GM12878 (cell line): ENCODE data around the gene ANXA2R. TPM values are rescaled to one million over a fixed set of nuclear protein-coding genes. Genes with fewer than 3 reads are reported as not detected.

Experiments
- ATAC-seq: fragments of 200-7000 bp; cut with Tn5 transposase; 3 replicates; pipeline ENCODE4 v1.9.1; 2020; ENCODE audit warnings: mild to moderate bottlenecking, moderate library complexity
- BruUV-seq: library from RNA; stranded (reverse); fragments of 400-500 nt; replicated peaks from 2 replicates; lab custom pipeline; 2021; lab: Mats Ljungman, UMichigan
- CTCF ChIA-PET: fragments of 300-600 bp; sonication (Branson Sonifier 250); formaldehyde crosslinking; extraction: SDS; loops from one replicate; lab custom pipeline; 2021; ENCODE audit warnings: inconsistent platforms; lab: Yijun Ruan, JAX
- POLR2A ChIA-PET: fragments of 350-600 bp; formaldehyde crosslinking; extraction: SDS; loops from one replicate; lab custom pipeline; 2021; ENCODE audit warnings: inconsistent platforms; lab: Charles Lee
- RAD21 ChIA-PET: fragments of 300-600 bp; sonication (Branson Sonifier 250); formaldehyde crosslinking; loops from one replicate; lab custom pipeline; 2023; ENCODE audit warnings: antibody characterized with exemption; ENCODE audit not compliant: unreplicated experiment; lab: Charles Lee
- SMC1A ChIA-PET: fragments of 300-600 bp; sonication (Branson Sonifier 250); formaldehyde crosslinking; loops from one replicate; lab custom pipeline; 2023; ENCODE audit not compliant: unreplicated experiment, uncharacterized antibody; lab: Charles Lee
- DNase-seq: peaks from one replicate; pipeline ENCODE4 v3.0.0-alpha.2; 2011; ENCODE audit warnings: low read depth, low spot score
- FAIRE-seq: peaks from 3 replicates; lab custom pipeline; 2011; peaks lifted over from hg19 to GRCh38; lab: Jason Lieb, UNC
- H2AFZ ChIP-seq: 2 replicates; pipeline ENCODE4 v1.6.0; 2011; ENCODE audit warnings: low read depth, low read length, control low read depth; ENCODE audit not compliant: control insufficient read depth
- H3K27ac ChIP-seq: 2 replicates; pipeline ENCODE4 v1.5.1; 2011; ENCODE audit warnings: control low read depth; ENCODE audit not compliant: control insufficient read depth, insufficient read depth
- H3K27me3 ChIP-seq, 2 experiments: replicated peaks in 1 of 2; 2 replicates each; pipeline versions ENCODE4 v1.6.0 to v1.6.1; 2011; ENCODE audit warnings: low read length in 1 of 2; ENCODE audit not compliant: control insufficient read depth in 2 of 2, insufficient read depth in 2 of 2
- H3K36me3 ChIP-seq, 2 experiments: 2 replicates each; pipeline ENCODE4 v1.5.1; 2011; ENCODE audit warnings: low read length in 1 of 2; ENCODE audit not compliant: control insufficient read depth in 2 of 2, insufficient read depth in 2 of 2
- H3K4me1 ChIP-seq: 2 replicates; pipeline ENCODE4 v1.6.1; 2011; ENCODE audit warnings: mild to moderate bottlenecking, low read length, moderate library complexity, mixed read lengths; ENCODE audit not compliant: control insufficient read depth, insufficient read depth
- H3K4me2 ChIP-seq: 2 replicates; pipeline ENCODE4 v1.6.0; 2011; ENCODE audit warnings: control low read depth; ENCODE audit not compliant: control insufficient read depth, insufficient read depth
- H3K4me3 ChIP-seq: fragments of 200-600 bp; sonication (generic); 2 replicates; pipeline ENCODE4 v1.5.1; 2016
- H3K79me2 ChIP-seq: 2 replicates; pipeline ENCODE4 v1.6.0; 2011; ENCODE audit warnings: low read length; ENCODE audit not compliant: control insufficient read depth, insufficient read depth
- H3K9ac ChIP-seq: 2 replicates; pipeline ENCODE4 v1.8.0; 2011; ENCODE audit warnings: low read length, control low read depth, mixed read lengths; ENCODE audit not compliant: control insufficient read depth, insufficient read depth
- H3K9me3 ChIP-seq: replicated peaks from 3 replicates; pipeline ENCODE4 v1.5.1; 2011; ENCODE audit warnings: mild to moderate bottlenecking, low read length; ENCODE audit not compliant: control insufficient read depth, insufficient read depth
- H4K20me1 ChIP-seq: 2 replicates; pipeline ENCODE4 v1.6.0; 2011; ENCODE audit not compliant: control insufficient read depth, insufficient read depth
- CBFB ChIP-seq: IDR thresholded peaks from 2 replicates; pipeline ENCODE4 v1.6.1; 2016; ENCODE audit warnings: antibody characterized with exemption, low read depth
- ESRRA ChIP-seq: IDR thresholded peaks from 2 replicates; pipeline ENCODE4 v1.6.1; 2012; ENCODE audit warnings: mild to moderate bottlenecking, low read length, improper control_type of control experiment
- FOS ChIP-seq: IDR thresholded peaks from 3 replicates; pipeline ENCODE4 v1.6.1; 2011; ENCODE audit warnings: borderline replicate concordance; ENCODE audit not compliant: insufficient read length; ENCODE audit errors: extremely low read depth
- POU2F2 ChIP-seq: IDR thresholded peaks from 3 replicates; pipeline ENCODE4 v1.6.1; 2011; ENCODE audit warnings: low read depth, mild to moderate bottlenecking, low read length, borderline replicate concordance
- SP1 ChIP-seq: IDR thresholded peaks from one replicate; pipeline ENCODE4 v1.6.1; 2011; ENCODE audit warnings: low read depth, low read length
- WGBS: methylation state at CpG from one replicate; pipeline ENCODE4 v1.1.6; 2016; ENCODE audit warnings: low lambda C conversion rate; ENCODE audit not compliant: insufficient replicate concordance, insufficient coverage; ENCODE audit errors: missing lambda C conversion rate; 5-methylcytosine and 5-hydroxymethylcytosine counted together
- in situ Hi-C: fragments of 300-500 bp; cut with MboI; formaldehyde crosslinking; loops from 9 replicates; pipeline ENCODE4 v1.14.3; 2018; ENCODE audit warnings: mixed read lengths
- intact Hi-C: fragments of 100-400 bp; cut with micrococcal nuclease; formaldehyde crosslinking; loops from one replicate; pipeline ENCODE4 v1.14.2; 2022; ENCODE audit not compliant: unreplicated experiment
- polyA plus RNA-seq, 11 experiments: library from polyadenylated mRNA; depleted of rRNA in 4 of 11; unstranded in 6 of 11; stranded (reverse) in 5 of 11; fragments of >200 nt; fragmentation: Nextera tagmentation in 4 of 11; fragmentation: Illumina TruSeq in 1 of 11; extraction: Ambion mirVana in 4 of 11; extraction: Trizol in 1 of 11; gene quantifications; 1 replicate in 1 of 11; 2 replicates in 10 of 11; pipeline versions ENCODE4 v1.2.1 to v1.2.3, GENCODE V29; 2011 to 2016; ENCODE audit warnings: inconsistent platforms in 2 of 11, missing spikeins in 2 of 11, low read depth in 1 of 11
- total RNA-seq, 4 experiments: library from RNA; depleted of rRNA in 3 of 4; stranded (reverse); fragments of >200 nt in 3 of 4; fragmentation: Illumina TruSeq in 1 of 4; extraction: Trizol in 1 of 4; gene quantifications; 2 replicates each; pipeline versions ENCODE4 v1.2.1 to v1.2.3, GENCODE V29; 2013 to 2021
- TF ChIP-seq, protein P1 (sequence below): fragments of 450-650 bp; IDR thresholded peaks from 2 replicates; pipeline ENCODE4 v1.6.1; 2016; ENCODE audit warnings: mild to moderate bottlenecking

The ANXA2R gene
- total and polyA plus RNA-seq, 10 of the 15 experiments (the other 5 are each of a cell fraction or from before 2014, with no cell fraction given): 2.3 to 7.8 (median 4.4) TPM

DNA sequence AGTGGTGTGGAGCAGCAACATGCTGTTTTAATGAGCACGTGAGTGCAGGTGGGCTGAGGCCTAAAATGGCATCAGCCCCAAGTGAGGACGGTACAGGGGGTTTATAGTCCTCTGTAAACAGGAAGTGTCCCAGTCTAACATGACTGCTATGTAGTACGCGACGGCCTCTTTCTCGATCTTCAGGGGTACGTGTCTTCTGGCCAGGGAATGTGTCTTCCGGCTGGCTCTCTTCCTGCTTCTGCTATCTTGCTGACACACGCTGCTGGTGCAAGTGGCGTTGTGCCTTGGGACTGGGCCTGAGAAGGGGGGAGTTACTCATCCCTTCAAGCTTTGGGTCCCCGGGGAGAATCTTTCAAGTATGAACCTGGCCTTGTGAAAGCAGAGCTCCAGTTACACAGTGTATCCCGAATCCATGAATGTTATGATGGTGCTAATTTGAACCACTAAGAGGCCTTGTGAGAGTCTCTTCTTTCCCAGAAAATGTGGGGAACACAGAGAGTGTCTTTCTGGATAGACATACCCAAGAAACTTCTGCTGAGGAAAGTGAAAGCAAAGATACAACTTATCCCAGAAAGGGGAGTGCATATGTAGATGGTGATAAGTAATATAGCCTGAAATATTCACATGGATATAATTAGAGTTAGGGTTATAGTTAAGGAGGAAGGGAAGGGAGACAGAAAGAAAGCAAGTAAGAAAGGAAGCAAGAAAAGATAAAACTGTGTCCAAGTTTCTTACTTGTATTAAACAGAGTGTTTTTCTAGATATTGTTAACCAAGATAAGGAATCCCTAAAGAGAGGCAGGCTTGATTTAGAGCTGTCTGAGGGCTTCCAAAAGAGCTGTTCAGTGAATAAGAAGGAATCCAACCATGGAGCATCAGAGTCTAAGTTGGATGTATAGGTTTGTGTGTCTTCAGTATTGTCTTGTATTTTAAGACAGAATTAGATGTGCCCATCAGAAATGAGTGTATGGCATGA lies 35.5 kb upstream of the ANXA2R start:
- H3K36me3 ChIP-seq: peaks cover 5 to 8% of the 10 kb centered on the region in 2 experiments; a peak in 3 of 4 replicates
- no peak overlapping the region for H2AFZ ChIP-seq
- ChIA-PET POLR2A (interaction anchor here (0.5 kb wide), 1 partner anchor 355 kb away, joined by 5 read pairs; no protein-coding TSS in a partner anchor), RAD21 (no interaction called here), SMC1A (interaction anchor here (0.6 kb wide), 2 partner anchors 77 to 343 kb away, joined by 3 read pairs; no protein-coding TSS in a partner anchor), CTCF (interaction anchor here (2.0 kb wide), 1 partner anchor 31 kb away, joined by 5 read pairs; no protein-coding TSS in a partner anchor)
- no peaks in the 10 kb centered on the region for H3K9me3 ChIP-seq
- H4K20me1 ChIP-seq: no peaks in the 10 kb centered on the region
- H3K9ac ChIP-seq: no peak overlapping the region
- FAIRE-seq: no peak
- H3K79me2 ChIP-seq: no peaks in the 10 kb centered on the region
- in situ Hi-C loops: loop anchor here (10.0 kb wide), 1 partner anchor 309 kb away; no protein-coding TSS in a partner anchor
- DNase-seq: no peak
- no peak overlapping the region for H3K27ac ChIP-seq
- intact Hi-C loops: loop anchor here (2.0 to 10.0 kb wide), 2 partner anchors 237 to 309 kb away; partner anchors contain the start of gene HMGCS1
- no TSS peak for BruUV-seq
- H3K4me1 ChIP-seq: no peaks in the 10 kb centered on the region
- H3K4me2 ChIP-seq: no peak overlapping the region
- ATAC-seq: no peak
- H3K27me3 ChIP-seq: no peaks in the 10 kb centered on the region
- no peak for TF ChIP-seq POU2F2
- TF ChIP-seq CBFB: no peak
- TF ChIP-seq, protein P1, sequence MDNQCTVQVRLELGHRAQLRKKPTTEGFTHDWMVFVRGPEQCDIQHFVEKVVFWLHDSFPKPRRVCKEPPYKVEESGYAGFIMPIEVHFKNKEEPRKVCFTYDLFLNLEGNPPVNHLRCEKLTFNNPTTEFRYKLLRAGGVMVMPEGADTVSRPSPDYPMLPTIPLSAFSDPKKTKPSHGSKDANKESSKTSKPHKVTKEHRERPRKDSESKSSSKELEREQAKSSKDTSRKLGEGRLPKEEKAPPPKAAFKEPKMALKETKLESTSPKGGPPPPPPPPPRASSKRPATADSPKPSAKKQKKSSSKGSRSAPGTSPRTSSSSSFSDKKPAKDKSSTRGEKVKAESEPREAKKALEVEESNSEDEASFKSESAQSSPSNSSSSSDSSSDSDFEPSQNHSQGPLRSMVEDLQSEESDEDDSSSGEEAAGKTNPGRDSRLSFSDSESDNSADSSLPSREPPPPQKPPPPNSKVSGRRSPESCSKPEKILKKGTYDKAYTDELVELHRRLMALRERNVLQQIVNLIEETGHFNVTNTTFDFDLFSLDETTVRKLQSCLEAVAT: peak; percentile 46; the same call in 1 of the 2 replicates
- no peak for TF ChIP-seq FOS
- TF ChIP-seq SP1: no peak
- no peak for TF ChIP-seq ESRRA
- 91% methylated on average over 12 of the region's 12 CpGs for WGBS
- H3K4me3 ChIP-seq: no peak overlapping the region
